CD14-positive monocyte (primary cell): ENCODE results near the gene LYRM1. TPM values are rescaled to one million over a fixed set of nuclear protein-coding genes. Genes with fewer than 3 reads are reported as not detected.

Source experiments
- DNase-seq, 3 donors: peaks; one replicate each; pipeline ENCODE4 v3.0.0-alpha.2; 2011 to 2022
- H2AFZ ChIP-seq: 2 replicates; pipeline ENCODE4 v1.6.0; 2012; ENCODE audit warnings: mild to moderate bottlenecking, low read depth, low read length, inconsistent platforms; ENCODE audit not compliant: insufficient read depth, poor library complexity, severe bottlenecking
- H3K27ac ChIP-seq, 2 donors: 1 replicate in 1 of 2; 2 replicates in 1 of 2; pipeline ENCODE4 v1.5.1; 2012 to 2013; ENCODE audit warnings: low read length in 2 of 2, control low read depth in 1 of 2, inconsistent platforms in 1 of 2, low read depth in 1 of 2, mild to moderate bottlenecking in 1 of 2
- H3K27me3 ChIP-seq, 2 donors: one replicate each; pipeline versions ENCODE4 v1.6.0 to v1.6.1; 2011 to 2013; ENCODE audit warnings: low read length in 2 of 2; ENCODE audit not compliant: control insufficient read depth in 2 of 2, insufficient read depth in 2 of 2
- H3K36me3 ChIP-seq, 2 donors: replicated peaks in 1 of 2; 1 replicate in 1 of 2; 2 replicates in 1 of 2; pipeline versions ENCODE4 v1.5.1 to v1.6.1; 2012 to 2013; ENCODE audit warnings: low read length in 2 of 2, control low read depth in 1 of 2, inconsistent platforms in 1 of 2, mild to moderate bottlenecking in 1 of 2; ENCODE audit not compliant: insufficient read depth in 2 of 2, control insufficient read depth in 1 of 2
- H3K4me1 ChIP-seq, 2 donors: 1 replicate in 1 of 2; 2 replicates in 1 of 2; pipeline versions ENCODE4 v1.5.1 to v1.6.1; 2012 to 2013; ENCODE audit warnings: low read length in 2 of 2, control low read depth in 1 of 2, inconsistent platforms in 1 of 2, mild to moderate bottlenecking in 1 of 2, moderate library complexity in 1 of 2; ENCODE audit not compliant: insufficient read depth in 2 of 2, control insufficient read depth in 1 of 2
- H3K4me2 ChIP-seq: replicated peaks from 2 replicates; pipeline ENCODE3; 2012; ENCODE audit warnings: low read length, moderate library complexity, mild to moderate bottlenecking; ENCODE audit not compliant: poor library complexity, severe bottlenecking; ENCODE audit errors: extremely low read depth
- H3K4me3 ChIP-seq, 3 experiments: fragments of 200-600 bp in 1 of 3; sonication (generic) in 1 of 3; replicated peaks in 1 of 3; 1 replicate in 2 of 3; 2 replicates in 1 of 3; pipeline ENCODE4 v1.5.1; 2011 to 2013; ENCODE audit warnings: low read length in 3 of 3, mild to moderate bottlenecking in 3 of 3, control low read depth in 2 of 3, low read depth in 2 of 3, inconsistent platforms in 1 of 3, moderate library complexity in 1 of 3
- H3K79me2 ChIP-seq: 2 replicates; pipeline ENCODE4 v1.6.0; 2012; ENCODE audit warnings: mild to moderate bottlenecking, control low read depth, inconsistent platforms, low read length, moderate library complexity; ENCODE audit not compliant: insufficient read depth
- H3K9ac ChIP-seq: 2 replicates; pipeline ENCODE4 v1.6.0; 2017; ENCODE audit warnings: low read length, mild to moderate bottlenecking; ENCODE audit not compliant: insufficient read depth, poor library complexity, severe bottlenecking
- H3K9me3 ChIP-seq, 2 donors: replicated peaks in 1 of 2; 1 replicate in 1 of 2; 2 replicates in 1 of 2; pipeline versions ENCODE4 v1.5.1 to v1.6.1; 2012 to 2013; ENCODE audit warnings: low read length in 2 of 2, control low read depth in 1 of 2; ENCODE audit not compliant: control insufficient read depth in 1 of 2, insufficient read depth in 1 of 2
- H4K20me1 ChIP-seq: 2 replicates; pipeline ENCODE4 v1.6.0; 2012; ENCODE audit warnings: mild to moderate bottlenecking, low read length, control low read depth, moderate library complexity; ENCODE audit not compliant: insufficient read depth
- H3K27ac Mint-ChIP-seq, 7 donors: one replicate each; pipeline ENCODE4 v1.8.0; 2020; ENCODE audit warnings: mild to moderate bottlenecking in 7 of 7, mixed read lengths in 7 of 7, moderate library complexity in 6 of 7, inconsistent platforms in 2 of 7
- H3K27me3 Mint-ChIP-seq, 3 donors: one replicate each; pipeline ENCODE4 v1.8.0; 2021 to 2022; ENCODE audit warnings: low read depth in 3 of 3, mild to moderate bottlenecking in 3 of 3, mixed read lengths in 3 of 3, moderate library complexity in 3 of 3, inconsistent platforms in 1 of 3
- H3K36me3 Mint-ChIP-seq, 2 donors: one replicate each; pipeline ENCODE4 v1.8.0; 2020; ENCODE audit warnings: mixed read lengths in 2 of 2, inconsistent platforms in 1 of 2, mild to moderate bottlenecking in 1 of 2
- H3K4me1 Mint-ChIP-seq: one replicate; pipeline ENCODE4 v1.8.0; 2020; ENCODE audit warnings: mild to moderate bottlenecking, mixed read lengths
- H3K4me3 Mint-ChIP-seq, 2 donors: one replicate each; pipeline ENCODE4 v1.8.0; 2020; ENCODE audit warnings: mild to moderate bottlenecking in 2 of 2, mixed read lengths in 2 of 2, moderate library complexity in 1 of 2
- H3K9me3 Mint-ChIP-seq, 7 donors: one replicate each; pipeline ENCODE4 v1.8.0; 2020 to 2022; ENCODE audit warnings: mixed read lengths in 7 of 7, mild to moderate bottlenecking in 6 of 7, moderate library complexity in 6 of 7, inconsistent platforms in 2 of 7
- WGBS: methylation state at CpG from one replicate; pipeline ENCODE4 v1.1.5; 2013; ENCODE audit warnings: missing lambda C conversion rate; ENCODE audit not compliant: insufficient coverage; 5-methylcytosine and 5-hydroxymethylcytosine counted together
- intact Hi-C, 2 donors: fragments of 100-400 bp; cut with micrococcal nuclease; formaldehyde crosslinking; loops; one replicate each; pipeline versions ENCODE4 v1.15.0 to v1.15.1; 2023
- polyA plus RNA-seq, 3 donors: library from polyadenylated mRNA; depleted of rRNA in 1 of 3; unstranded in 2 of 3; stranded (reverse) in 1 of 3; fragments of 300-500 nt in 2 of 3; fragments of >200 nt in 1 of 3; fragmentation: Illumina TruSeq in 2 of 3; gene quantifications; 1 replicate in 2 of 3; 2 replicates in 1 of 3; pipeline ENCODE4 v1.2.3, GENCODE V29; 2012 to 2021
- TF ChIP-seq, protein P1 (sequence below): fragments of 200-600 bp; IDR thresholded peaks from one replicate; pipeline ENCODE4 v1.8.0; 2022; ENCODE audit warnings: antibody characterized with exemption, mild to moderate bottlenecking

Gene LYRM1
- polyA plus RNA-seq, 3 donors: 14.8 to 29.5 (median 25.5) TPM

DNA sequence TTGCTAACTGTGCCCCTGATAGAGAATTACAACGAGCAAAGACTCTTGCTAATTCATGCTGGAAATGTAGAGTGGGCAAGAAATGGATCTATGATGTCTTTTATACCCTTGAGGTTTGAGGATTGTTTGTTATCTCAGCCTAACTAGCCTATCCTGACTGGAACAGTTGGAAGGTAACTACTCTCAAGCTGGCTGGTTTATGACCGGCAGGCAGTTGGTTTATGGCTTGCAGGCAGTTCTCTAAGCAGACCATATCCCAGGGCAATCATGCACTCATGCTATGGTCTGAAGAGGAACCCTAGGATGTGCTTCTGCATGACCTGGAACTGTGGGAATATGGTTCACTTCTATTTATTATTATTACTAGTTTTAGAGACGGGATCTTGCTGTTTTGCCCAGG, 49.1 kb downstream of the LYRM1 start:
- H3K79me2 ChIP-seq: no peaks in the 10 kb centered on the region
- 88% methylated on average over 1 of the region's 3 CpGs for WGBS
- H3K4me3 ChIP-seq: no peak overlapping the region
- Mint-ChIP-seq H3K27ac (no peak overlapping the region), H3K4me1 (peaks cover 3% of the 10 kb centered on the region), H3K4me3 (no peak overlapping the region), H3K36me3 (no peaks in the 10 kb centered on the region), H3K9me3 (peaks cover 0 to 3% (median 0%) of the 10 kb centered on the region in 7 donors), H3K27me3 (peaks cover 0 to 8% (median 5%) of the 10 kb centered on the region in 3 donors)
- no peak overlapping the region for H3K27ac ChIP-seq
- no peak for DNase-seq
- no peaks in the 10 kb centered on the region for H3K9me3 ChIP-seq
- no peak overlapping the region for H3K9ac ChIP-seq
- no peaks in the 10 kb centered on the region for H3K27me3 ChIP-seq
- H3K36me3 ChIP-seq: no peaks in the 10 kb centered on the region
- intact Hi-C loops: no loop called here
- H2AFZ ChIP-seq: no peak overlapping the region
- H3K4me1 ChIP-seq: no peaks in the 10 kb centered on the region
- TF ChIP-seq, protein P1, sequence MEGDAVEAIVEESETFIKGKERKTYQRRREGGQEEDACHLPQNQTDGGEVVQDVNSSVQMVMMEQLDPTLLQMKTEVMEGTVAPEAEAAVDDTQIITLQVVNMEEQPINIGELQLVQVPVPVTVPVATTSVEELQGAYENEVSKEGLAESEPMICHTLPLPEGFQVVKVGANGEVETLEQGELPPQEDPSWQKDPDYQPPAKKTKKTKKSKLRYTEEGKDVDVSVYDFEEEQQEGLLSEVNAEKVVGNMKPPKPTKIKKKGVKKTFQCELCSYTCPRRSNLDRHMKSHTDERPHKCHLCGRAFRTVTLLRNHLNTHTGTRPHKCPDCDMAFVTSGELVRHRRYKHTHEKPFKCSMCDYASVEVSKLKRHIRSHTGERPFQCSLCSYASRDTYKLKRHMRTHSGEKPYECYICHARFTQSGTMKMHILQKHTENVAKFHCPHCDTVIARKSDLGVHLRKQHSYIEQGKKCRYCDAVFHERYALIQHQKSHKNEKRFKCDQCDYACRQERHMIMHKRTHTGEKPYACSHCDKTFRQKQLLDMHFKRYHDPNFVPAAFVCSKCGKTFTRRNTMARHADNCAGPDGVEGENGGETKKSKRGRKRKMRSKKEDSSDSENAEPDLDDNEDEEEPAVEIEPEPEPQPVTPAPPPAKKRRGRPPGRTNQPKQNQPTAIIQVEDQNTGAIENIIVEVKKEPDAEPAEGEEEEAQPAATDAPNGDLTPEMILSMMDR: no peak
- no peak overlapping the region for H3K4me2 ChIP-seq
- H4K20me1 ChIP-seq: no peaks in the 10 kb centered on the region

DNA sequence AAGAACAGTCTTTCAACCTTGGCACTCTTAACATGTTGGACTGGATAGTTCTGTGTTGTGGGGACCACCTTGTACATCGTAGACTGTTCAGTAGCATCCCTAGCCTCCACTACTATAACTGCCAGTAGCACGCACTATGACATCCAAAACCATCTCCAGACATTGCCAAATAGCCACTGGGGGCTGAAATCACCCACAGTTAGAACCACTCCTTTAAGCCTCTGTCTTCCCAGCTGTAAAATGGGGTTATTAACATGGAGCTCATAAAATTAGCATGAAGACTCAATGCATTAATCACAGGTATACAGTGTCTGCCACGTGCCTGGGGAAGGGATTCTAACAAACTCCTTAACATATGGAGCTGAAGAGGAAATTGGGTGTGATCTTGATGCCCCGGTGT, 49.7 kb downstream of the LYRM1 start:
- Histone ChIP-seq H3K27ac (no peak overlapping the region), H3K9ac (no peak overlapping the region), H4K20me1 (no peaks in the 10 kb centered on the region), H2AFZ (no peak overlapping the region), H3K27me3 (no peaks in the 10 kb centered on the region), H3K4me2 (no peak overlapping the region), H3K36me3 (no peaks in the 10 kb centered on the region), H3K79me2 (no peaks in the 10 kb centered on the region), H3K4me3 (no peak overlapping the region), H3K9me3 (no peaks in the 10 kb centered on the region), H3K4me1 (no peaks in the 10 kb centered on the region)
- Mint-ChIP-seq H3K27me3 (peaks cover 0 to 8% (median 5%) of the 10 kb centered on the region in 3 donors), H3K9me3 (peaks cover 0 to 3% (median 0%) of the 10 kb centered on the region in 7 donors), H3K27ac (no peak overlapping the region), H3K4me3 (no peak overlapping the region), H3K4me1 (no peaks in the 10 kb centered on the region), H3K36me3 (no peaks in the 10 kb centered on the region)
- DNase-seq: no peak
- WGBS: 100% methylated on average over 1 of the region's 4 CpGs
- TF ChIP-seq, protein P1: no peak
- intact Hi-C loops: no loop called here
